SK-N-SH (cell line): ENCODE results near the gene FAM184A.

Experiments
- CHD2 ChIP-seq: fragments of 150-350 bp; IDR thresholded peaks from 2 replicates; pipeline ENCODE4 v1.6.1; 2018; ENCODE audit warnings: low read length; ENCODE audit not compliant: partially characterized antibody
- CTCF ChIP-seq: fragments of 200-600 bp; sonication (generic); IDR thresholded peaks from 2 replicates; pipeline ENCODE4 v1.6.1; 2017; ENCODE audit warnings: antibody characterized with exemption, mild to moderate bottlenecking, moderate library complexity
- EP300 ChIP-seq, 2 experiments: IDR thresholded peaks; 2 replicates each; pipeline versions ENCODE4 v1.4.0 to v1.6.1; 2012; ENCODE audit warnings: borderline replicate concordance in 1 of 2, low read depth in 1 of 2, low read length in 1 of 2
- PBX3 ChIP-seq: IDR thresholded peaks from 2 replicates; pipeline ENCODE4; 2012
- POLR2AphosphoS5 ChIP-seq: IDR thresholded peaks from 2 replicates; pipeline ENCODE4 v1.6.1; 2012; ENCODE audit warnings: low read depth, low read length
- SIN3A ChIP-seq: IDR thresholded peaks from 2 replicates; pipeline ENCODE4 v1.6.1; 2012; ENCODE audit warnings: low read depth, mild to moderate bottlenecking, low read length, moderate library complexity, borderline replicate concordance
- TEAD4 ChIP-seq: IDR thresholded peaks from 2 replicates; pipeline ENCODE4 v1.4.0; 2012; ENCODE audit warnings: mild to moderate bottlenecking, borderline replicate concordance; ENCODE audit not compliant: insufficient read depth
- YY1 ChIP-seq: IDR thresholded peaks from 2 replicates; pipeline ENCODE4 v1.4.0; 2012; ENCODE audit warnings: low read depth, mild to moderate bottlenecking
- ZBTB33 ChIP-seq: IDR thresholded peaks from 2 replicates; pipeline ENCODE4 v1.4.0; 2012; ENCODE audit warnings: low read depth, borderline replicate concordance
- TF ChIP-seq, protein P1 (sequence below): IDR thresholded peaks from 2 replicates; pipeline ENCODE4 v1.4.0; 2012; ENCODE audit warnings: low read depth
- TF ChIP-seq, protein P2 (sequence below): IDR thresholded peaks from 2 replicates; pipeline ENCODE4 v1.4.0; 2012; ENCODE audit warnings: low read depth, borderline replicate concordance

- TF ChIP-seq CTCF = peak; percentile 35
- no peak for TF ChIP-seq POLR2AphosphoS5
- TF ChIP-seq, protein P1, sequence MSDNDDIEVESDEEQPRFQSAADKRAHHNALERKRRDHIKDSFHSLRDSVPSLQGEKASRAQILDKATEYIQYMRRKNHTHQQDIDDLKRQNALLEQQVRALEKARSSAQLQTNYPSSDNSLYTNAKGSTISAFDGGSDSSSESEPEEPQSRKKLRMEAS = no peak
- TF ChIP-seq CHD2 = no peak
- no peak for TF ChIP-seq SIN3A
- no peak for TF ChIP-seq EP300 (IDR thresholded peaks at IDR 0.05; ENCODE audit: borderline replicate concordance in 1 of 2, low read depth in 1 of 2, low read length in 1 of 2)
- no peak for TF ChIP-seq PBX3
- TF ChIP-seq YY1 = no peak
- no peak for TF ChIP-seq ZBTB33
- TF ChIP-seq, protein P2, sequence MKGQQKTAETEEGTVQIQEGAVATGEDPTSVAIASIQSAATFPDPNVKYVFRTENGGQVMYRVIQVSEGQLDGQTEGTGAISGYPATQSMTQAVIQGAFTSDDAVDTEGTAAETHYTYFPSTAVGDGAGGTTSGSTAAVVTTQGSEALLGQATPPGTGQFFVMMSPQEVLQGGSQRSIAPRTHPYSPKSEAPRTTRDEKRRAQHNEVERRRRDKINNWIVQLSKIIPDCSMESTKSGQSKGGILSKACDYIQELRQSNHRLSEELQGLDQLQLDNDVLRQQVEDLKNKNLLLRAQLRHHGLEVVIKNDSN = no peak
- TF ChIP-seq TEAD4 = no peak
These were observed 147.8 kb downstream of the FAM184A start for GRCh38 chr6:118930680-118931079.
